ENCODE results near the gene TMEM150B.

The TMEM150B gene

GRCh38 chr19:55315956-55316525, 9.1 kb downstream of the TMEM150B start:
- Histone ChIP-seq H3K9me3 (ENCODE audit: insufficient read depth, low read length) (no peaks in the 10 kb centered on the region), H3K36me3 (ENCODE audit: low read length) (no peaks in the 10 kb centered on the region), H2AFZ (ENCODE audit: low read depth, low read length, severe bottlenecking) (no peak overlapping the region), H3K79me2 (ENCODE audit: insufficient read depth, low read length) (no peaks in the 10 kb centered on the region), H3K4me3 (ENCODE audit: insufficient read depth, low read length, poor library complexity, severe bottlenecking) (no peak overlapping the region), H3K27me3 (ENCODE audit: low read length) (no peaks in the 10 kb centered on the region), H3K4me2 (ENCODE audit: low read depth, low read length, poor library complexity, severe bottlenecking) (no peak overlapping the region), H3K9me2 (replicated peaks; ENCODE audit: insufficient read depth, low read length) (no peaks in the 10 kb centered on the region), H3K9ac (ENCODE audit: low read length) (no peak overlapping the region), H4K20me1 (ENCODE audit: low read depth, low read length) (no peaks in the 10 kb centered on the region), H3F3A (ENCODE audit: insufficient read depth) (no peaks in the 10 kb centered on the region), H3K27ac (ENCODE audit: low read depth, low read length) (no peak overlapping the region)
- TF ChIP-seq CTCF (IDR thresholded peaks at IDR 0.05; ENCODE audit: insufficient read depth, low read length, poor library complexity, severe bottlenecking) = no peak
- TF ChIP-seq EZH2phosphoT487 (conservative IDR thresholded peaks at IDR 0.05; ENCODE audit: low read length) = no peak

DNA sequence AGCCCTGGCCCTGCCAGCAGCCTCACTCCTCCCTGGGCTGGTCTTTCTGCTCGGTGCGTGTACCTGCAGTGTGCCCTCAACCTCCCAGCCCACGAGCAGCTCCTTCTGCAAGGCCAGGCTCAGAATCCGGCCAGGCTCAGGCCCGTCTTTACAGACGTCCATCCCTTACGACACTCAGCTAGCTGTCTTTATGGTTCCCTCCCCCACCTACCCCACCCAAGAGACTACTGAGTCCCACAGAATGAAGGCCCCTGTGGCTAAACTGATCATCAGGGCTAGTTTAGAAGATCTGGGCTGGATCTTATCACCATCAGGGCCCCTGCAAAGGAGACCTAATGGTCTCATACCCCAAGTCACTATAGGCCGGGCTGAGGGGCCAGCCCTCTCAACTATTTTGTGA, 10.7 kb downstream of the TMEM150B start:
- H3K79me2 ChIP-seq (ENCODE audit: insufficient read depth, low read length) = no peaks in the 10 kb centered on the region
- no peaks in the 10 kb centered on the region for H3K9me3 ChIP-seq (ENCODE audit: insufficient read depth, low read length)
- H3K4me3 ChIP-seq (ENCODE audit: insufficient read depth, low read length, poor library complexity, severe bottlenecking) = no peak overlapping the region
- H3F3A ChIP-seq (ENCODE audit: insufficient read depth) = no peaks in the 10 kb centered on the region
- H3K36me3 ChIP-seq (ENCODE audit: low read length) = no peaks in the 10 kb centered on the region
- no peaks in the 10 kb centered on the region for H4K20me1 ChIP-seq (ENCODE audit: low read depth, low read length)
- no peak overlapping the region for H3K27ac ChIP-seq (ENCODE audit: low read depth, low read length)
- H3K27me3 ChIP-seq (ENCODE audit: low read length) = no peaks in the 10 kb centered on the region
- no peak for TF ChIP-seq CTCF (IDR thresholded peaks at IDR 0.05; ENCODE audit: insufficient read depth, low read length, poor library complexity, severe bottlenecking)
- TF ChIP-seq EZH2phosphoT487 (conservative IDR thresholded peaks at IDR 0.05; ENCODE audit: low read length) = no peak
- no peaks in the 10 kb centered on the region for H3K9me2 ChIP-seq (replicated peaks; ENCODE audit: insufficient read depth, low read length)
- no peak overlapping the region for H3K9ac ChIP-seq (ENCODE audit: low read length)
- H3K4me2 ChIP-seq (ENCODE audit: low read depth, low read length, poor library complexity, severe bottlenecking) = no peak overlapping the region
- no peak overlapping the region for H2AFZ ChIP-seq (ENCODE audit: low read depth, low read length, severe bottlenecking)

DNA sequence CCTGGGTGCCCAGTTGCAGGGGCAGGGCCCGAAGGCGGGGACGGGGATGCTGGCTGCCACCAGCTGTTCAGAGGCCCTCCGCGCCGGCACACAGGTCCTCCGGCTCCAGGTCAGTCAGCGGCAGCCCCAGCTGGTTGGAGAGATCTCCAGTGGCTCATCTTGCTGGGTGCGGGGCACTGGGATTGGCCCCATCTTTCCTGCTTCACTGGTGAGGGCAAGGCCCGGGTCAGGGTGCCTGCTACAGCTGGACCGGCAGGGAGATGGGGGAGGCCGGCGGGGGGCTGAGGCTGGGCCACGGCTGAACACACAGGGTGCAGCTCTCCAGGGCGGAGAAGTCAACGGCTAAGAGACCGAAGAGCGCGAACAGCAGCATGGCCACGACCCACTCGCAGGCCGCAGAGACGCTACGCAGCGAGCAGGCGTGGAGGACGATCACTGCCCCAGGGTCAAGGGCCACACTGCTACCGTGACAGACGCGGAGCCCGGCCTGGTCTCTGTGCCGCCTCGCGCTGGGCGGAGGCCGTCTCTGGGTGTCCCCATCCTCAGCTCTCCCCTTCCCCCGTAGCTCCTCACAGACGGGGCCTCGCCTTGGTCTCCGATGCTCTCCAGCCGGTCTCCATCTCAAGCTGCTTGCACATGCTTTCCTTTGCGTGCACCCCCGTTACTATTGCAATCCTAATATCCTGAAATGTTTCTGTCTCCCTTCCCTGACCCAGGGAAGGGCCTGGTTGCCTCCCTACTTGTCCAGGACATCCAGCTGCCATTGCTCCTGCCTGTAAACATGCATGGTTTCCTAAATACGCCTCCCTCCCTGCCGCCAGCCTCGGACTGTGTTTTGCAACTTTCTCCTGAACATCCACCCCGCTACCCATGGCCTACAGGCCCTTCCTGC, 12.3 kb downstream of the TMEM150B start:
- H3K9ac ChIP-seq (ENCODE audit: low read length) = no peak overlapping the region
- H3K9me3 ChIP-seq (ENCODE audit: insufficient read depth, low read length) = no peaks in the 10 kb centered on the region
- H3K36me3 ChIP-seq (ENCODE audit: low read length) = no peaks in the 10 kb centered on the region
- no peaks in the 10 kb centered on the region for H3K27me3 ChIP-seq (ENCODE audit: low read length)
- H4K20me1 ChIP-seq (ENCODE audit: low read depth, low read length) = no peaks in the 10 kb centered on the region
- H3K9me2 ChIP-seq (replicated peaks; ENCODE audit: insufficient read depth, low read length) = no peaks in the 10 kb centered on the region
- no peak overlapping the region for H3K27ac ChIP-seq (ENCODE audit: low read depth, low read length)
- TF ChIP-seq EZH2phosphoT487 (conservative IDR thresholded peaks at IDR 0.05; ENCODE audit: low read length) (no peak), CTCF (IDR thresholded peaks at IDR 0.05; ENCODE audit: insufficient read depth, low read length, poor library complexity, severe bottlenecking) (no peak)
- no peak overlapping the region for H3K4me3 ChIP-seq (ENCODE audit: insufficient read depth, low read length, poor library complexity, severe bottlenecking)
- no peak overlapping the region for H3K4me2 ChIP-seq (ENCODE audit: low read depth, low read length, poor library complexity, severe bottlenecking)
- no peak overlapping the region for H2AFZ ChIP-seq (ENCODE audit: low read depth, low read length, severe bottlenecking)
- no peaks in the 10 kb centered on the region for H3K79me2 ChIP-seq (ENCODE audit: insufficient read depth, low read length)
- H3F3A ChIP-seq (ENCODE audit: insufficient read depth) = no peaks in the 10 kb centered on the region

Measured in SU-DHL-6 (cell line).